Endothelial cell (in vitro differentiated cells): ENCODE measurements around the gene ADAMTS12. TPM values are rescaled to one million over a fixed set of nuclear protein-coding genes. Genes with fewer than 3 reads are reported as not detected.

Source experiments
- DNase-seq: peaks from one replicate; pipeline ENCODE4 v3.0.0; 2021; ENCODE audit warnings: low spot score
- H3K27ac Mint-ChIP-seq: one replicate; pipeline ENCODE4 v1.8.0; 2021; ENCODE audit warnings: mixed read lengths, inconsistent platforms; ENCODE audit not compliant: unreplicated experiment
- H3K27me3 Mint-ChIP-seq: one replicate; pipeline ENCODE4 v1.8.0; 2021; ENCODE audit warnings: mild to moderate bottlenecking, moderate library complexity, mixed read lengths, inconsistent platforms; ENCODE audit not compliant: unreplicated experiment
- H3K36me3 Mint-ChIP-seq: one replicate; pipeline ENCODE4 v1.8.0; 2021; ENCODE audit warnings: mild to moderate bottlenecking, low read depth, mixed read lengths, inconsistent platforms; ENCODE audit not compliant: unreplicated experiment
- H3K4me1 Mint-ChIP-seq: one replicate; pipeline ENCODE4 v1.8.0; 2021; ENCODE audit warnings: mild to moderate bottlenecking, mixed read lengths, inconsistent platforms; ENCODE audit not compliant: unreplicated experiment
- H3K4me3 Mint-ChIP-seq: one replicate; pipeline ENCODE4 v1.8.0; 2021; ENCODE audit warnings: mild to moderate bottlenecking, mixed read lengths, inconsistent platforms; ENCODE audit not compliant: unreplicated experiment
- H3K9me3 Mint-ChIP-seq: one replicate; pipeline ENCODE4 v1.8.0; 2021; ENCODE audit warnings: mixed read lengths, inconsistent platforms; ENCODE audit not compliant: unreplicated experiment
- total RNA-seq: library from RNA; stranded (reverse); fragmentation: NEBNext Ultra II Directional; extraction: Animal tissue kit (Norgen Biotek cat#: 25700); gene quantifications from one replicate; pipeline ENCODE4 v1.2.1, GENCODE V29; 2021; ENCODE audit not compliant: unreplicated experiment
- TF ChIP-seq, protein P1 (sequence below): fragments of 200-600 bp; sonication (generic); IDR thresholded peaks from one replicate; pipeline ENCODE4 v1.5.0; 2021; ENCODE audit warnings: antibody characterized with exemption; ENCODE audit not compliant: unreplicated experiment

The ADAMTS12 gene
- total RNA-seq, 1 donor from 2014 or later, result 9.8 TPM

DNA sequence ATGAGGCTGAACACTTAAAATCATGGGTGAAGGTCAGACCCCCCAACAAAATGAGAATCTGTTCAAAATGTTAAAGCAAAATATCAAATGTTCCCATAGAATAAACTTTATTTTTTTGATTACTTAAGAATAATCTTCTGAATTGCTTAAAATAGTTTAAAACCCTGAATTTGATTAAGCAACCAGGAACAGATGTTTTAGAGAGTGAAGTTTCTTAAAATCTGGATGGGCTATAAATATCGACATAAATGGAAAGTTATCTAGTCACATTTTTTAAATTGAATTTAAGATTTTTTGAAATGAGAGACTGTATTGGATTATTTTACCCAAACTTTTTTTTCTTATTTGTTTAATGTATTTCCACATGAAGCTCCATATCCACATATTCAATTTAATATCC, 98.5 kb downstream of the ADAMTS12 start:
- TF ChIP-seq, protein P1, sequence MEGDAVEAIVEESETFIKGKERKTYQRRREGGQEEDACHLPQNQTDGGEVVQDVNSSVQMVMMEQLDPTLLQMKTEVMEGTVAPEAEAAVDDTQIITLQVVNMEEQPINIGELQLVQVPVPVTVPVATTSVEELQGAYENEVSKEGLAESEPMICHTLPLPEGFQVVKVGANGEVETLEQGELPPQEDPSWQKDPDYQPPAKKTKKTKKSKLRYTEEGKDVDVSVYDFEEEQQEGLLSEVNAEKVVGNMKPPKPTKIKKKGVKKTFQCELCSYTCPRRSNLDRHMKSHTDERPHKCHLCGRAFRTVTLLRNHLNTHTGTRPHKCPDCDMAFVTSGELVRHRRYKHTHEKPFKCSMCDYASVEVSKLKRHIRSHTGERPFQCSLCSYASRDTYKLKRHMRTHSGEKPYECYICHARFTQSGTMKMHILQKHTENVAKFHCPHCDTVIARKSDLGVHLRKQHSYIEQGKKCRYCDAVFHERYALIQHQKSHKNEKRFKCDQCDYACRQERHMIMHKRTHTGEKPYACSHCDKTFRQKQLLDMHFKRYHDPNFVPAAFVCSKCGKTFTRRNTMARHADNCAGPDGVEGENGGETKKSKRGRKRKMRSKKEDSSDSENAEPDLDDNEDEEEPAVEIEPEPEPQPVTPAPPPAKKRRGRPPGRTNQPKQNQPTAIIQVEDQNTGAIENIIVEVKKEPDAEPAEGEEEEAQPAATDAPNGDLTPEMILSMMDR, result no peak
- Mint-ChIP-seq H3K9me3 (no peaks in the 10 kb centered on the region), H3K4me1 (no peaks in the 10 kb centered on the region), H3K27me3 (peaks cover 1% of the 10 kb centered on the region), H3K36me3 (no peaks in the 10 kb centered on the region), H3K27ac (no peak overlapping the region), H3K4me3 (no peak overlapping the region)
- no peak for DNase-seq

DNA sequence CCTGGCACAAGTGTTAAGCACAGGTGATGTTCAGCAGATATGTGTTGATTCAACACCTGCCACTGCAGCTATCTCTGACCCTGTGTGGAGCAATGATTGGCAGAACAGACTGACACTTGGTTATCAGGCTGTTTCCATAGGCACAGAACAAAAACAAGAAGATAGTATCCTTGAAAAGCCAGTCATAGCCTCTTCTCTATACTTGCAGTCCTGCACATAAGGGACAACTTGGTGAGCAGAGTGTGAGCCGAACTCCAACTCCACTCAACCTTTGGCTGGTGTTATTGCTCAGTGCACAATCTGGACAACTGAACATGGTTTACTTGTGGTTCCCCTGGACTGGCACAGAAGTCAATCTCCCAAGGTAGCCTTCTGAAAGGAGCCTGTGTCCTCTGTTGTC, 99.2 kb downstream of the ADAMTS12 start:
- Mint-ChIP-seq H3K9me3 (no peaks in the 10 kb centered on the region), H3K36me3 (no peaks in the 10 kb centered on the region), H3K4me3 (no peak overlapping the region), H3K4me1 (no peaks in the 10 kb centered on the region), H3K27me3 (peaks cover 1% of the 10 kb centered on the region), H3K27ac (no peak overlapping the region)
- no peak for DNase-seq
- TF ChIP-seq, protein P1, result no peak

DNA sequence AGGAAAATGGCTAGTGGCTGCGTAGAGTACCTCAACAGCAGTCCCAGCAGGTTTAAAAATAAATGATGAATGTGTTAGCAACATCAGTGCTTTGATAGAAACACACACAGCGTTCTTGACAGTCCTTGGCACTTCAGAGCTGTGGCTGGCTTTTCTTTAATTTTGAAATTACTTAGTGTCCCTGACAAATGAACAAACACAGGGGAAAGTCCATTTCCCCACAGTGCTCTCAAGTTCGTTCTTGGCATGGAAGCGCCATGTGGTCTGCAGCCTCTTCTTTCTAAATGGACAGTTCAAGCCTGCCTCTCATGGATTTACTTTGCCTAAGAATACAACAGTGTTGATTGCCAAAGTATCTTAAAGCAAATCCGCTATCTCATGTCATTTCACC, 102.2 kb downstream of the ADAMTS12 start:
- TF ChIP-seq, protein P1, result no peak
- H3K36me3 Mint-ChIP-seq, result no peaks in the 10 kb centered on the region
- H3K4me1 Mint-ChIP-seq, result no peaks in the 10 kb centered on the region

DNA sequence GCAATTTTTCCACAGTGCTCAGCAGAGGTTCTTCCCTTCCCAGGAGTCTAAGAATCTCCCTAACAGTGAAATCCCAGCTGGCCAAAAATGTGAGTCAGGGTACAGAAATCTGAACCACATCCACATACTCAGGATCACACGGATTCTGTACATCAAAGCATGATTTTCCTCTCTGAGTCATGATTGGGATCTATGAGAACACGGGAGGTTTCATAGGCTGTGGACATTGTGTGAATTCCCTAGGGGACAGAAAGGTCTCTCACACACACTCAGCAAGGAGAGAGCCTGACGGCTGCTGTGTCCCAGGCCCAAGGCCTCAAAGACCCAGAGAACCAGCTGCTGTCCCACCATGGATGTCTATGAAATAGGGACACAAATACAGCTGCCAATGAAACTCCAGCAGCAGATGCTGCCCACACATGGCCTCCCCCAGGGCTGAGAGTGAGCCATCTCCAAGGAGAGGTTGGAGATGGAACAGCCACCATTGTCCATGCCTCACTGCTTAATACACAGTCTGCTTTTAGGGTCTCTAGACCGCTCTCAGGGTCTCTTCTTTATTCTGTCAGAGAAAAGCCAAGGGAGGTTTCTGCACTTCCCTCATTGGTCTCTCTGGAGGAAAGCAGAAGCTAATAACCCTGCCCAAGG, 102.7 kb downstream of the ADAMTS12 start:
- no peak overlapping the region for H3K27ac Mint-ChIP-seq
- H3K36me3 Mint-ChIP-seq, result no peaks in the 10 kb centered on the region
- no peak overlapping the region for H3K4me3 Mint-ChIP-seq
- TF ChIP-seq, protein P1, result no peak
- H3K9me3 Mint-ChIP-seq, result no peaks in the 10 kb centered on the region
- no peak for DNase-seq
- no peaks in the 10 kb centered on the region for H3K4me1 Mint-ChIP-seq
- H3K27me3 Mint-ChIP-seq, result no peaks in the 10 kb centered on the region

More for the DNA sequence above, 102.2 kb downstream of the ADAMTS12 start:
- no peak for DNase-seq
- Mint-ChIP-seq H3K27ac (no peak overlapping the region), H3K4me3 (no peak overlapping the region), H3K27me3 (peaks cover 1% of the 10 kb centered on the region), H3K9me3 (no peaks in the 10 kb centered on the region)

DNA sequence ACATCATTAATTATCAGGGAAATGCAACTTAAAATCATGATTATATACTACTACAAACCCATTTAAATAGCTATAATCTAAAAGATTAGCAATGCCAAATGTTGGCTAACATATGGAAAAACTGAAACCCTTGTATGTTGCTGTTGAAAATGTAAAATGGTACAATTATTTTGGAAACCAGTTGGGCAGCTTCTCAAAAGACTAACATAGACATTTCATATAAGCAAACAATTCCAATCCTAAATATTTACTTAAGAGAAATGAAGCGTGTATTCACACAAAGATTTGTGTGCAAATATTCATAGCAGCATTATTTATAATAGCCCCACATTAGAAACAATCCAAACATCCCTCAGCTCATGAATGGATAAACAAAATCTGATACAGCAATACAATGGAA, 106.2 kb downstream of the ADAMTS12 start:
- no peaks in the 10 kb centered on the region for H3K27me3 Mint-ChIP-seq
- no peak overlapping the region for H3K27ac Mint-ChIP-seq
- H3K4me1 Mint-ChIP-seq, result no peaks in the 10 kb centered on the region
- TF ChIP-seq, protein P1, result no peak
- H3K4me3 Mint-ChIP-seq, result no peak overlapping the region
- no peaks in the 10 kb centered on the region for H3K36me3 Mint-ChIP-seq
- DNase-seq, result no peak
- H3K9me3 Mint-ChIP-seq, result no peaks in the 10 kb centered on the region
